Ramos (cell line): ENCODE data around the gene SUGCT.

Experiments used
- in situ Hi-C: fragments of 300-500 bp; cut with MboI; formaldehyde crosslinking; loops from one replicate; pipeline ENCODE4 v1.14.3; 2022; ENCODE audit warnings: low sequenced_read_pairs; ENCODE audit not compliant: unreplicated experiment

SUGCT gene

GRCh38 chr7:40694026-40694809, 559.4 kb downstream of the SUGCT start:
- in situ Hi-C loops = no loop called here

- in situ Hi-C loops = no loop called here
Observed at GRCh38 chr7:40694991-40695390, 560.2 kb downstream of the SUGCT start.

GRCh38 chr7:40697653-40698052, 562.8 kb downstream of the SUGCT start:
- in situ Hi-C loops = no loop called here

- in situ Hi-C loops = no loop called here
Observed at GRCh38 chr7:40698214-40698920, 563.6 kb downstream of the SUGCT start.

- in situ Hi-C loops = no loop called here
Observed at GRCh38 chr7:40698921-40699260, 564.1 kb downstream of the SUGCT start.

GRCh38 chr7:40700653-40701421, 566.0 kb downstream of the SUGCT start:
- in situ Hi-C loops = no loop called here

- in situ Hi-C loops = no loop called here
Observed at GRCh38 chr7:40701836-40702551, 567.2 kb downstream of the SUGCT start.

GRCh38 chr7:40704172-40704571, 569.4 kb downstream of the SUGCT start:
- in situ Hi-C loops = no loop called here

- in situ Hi-C loops = no loop called here
Observed at GRCh38 chr7:40706829-40707228, 572.0 kb downstream of the SUGCT start.

GRCh38 chr7:40709062-40709964, 574.5 kb downstream of the SUGCT start:
- in situ Hi-C loops = no loop called here

GRCh38 chr7:40711706-40712105, 576.9 kb downstream of the SUGCT start:
- in situ Hi-C loops = no loop called here

- in situ Hi-C loops = no loop called here
Observed at GRCh38 chr7:40714363-40715052, 579.7 kb downstream of the SUGCT start.

- in situ Hi-C loops = no loop called here
Observed at GRCh38 chr7:40715053-40715430, 580.2 kb downstream of the SUGCT start.

- in situ Hi-C loops = no loop called here
Observed at GRCh38 chr7:40716052-40716451, 581.2 kb downstream of the SUGCT start.

- in situ Hi-C loops = no loop called here
Observed at GRCh38 chr7:40717242-40717641, 582.4 kb downstream of the SUGCT start.

GRCh38 chr7:40720416-40720815, 585.6 kb downstream of the SUGCT start:
- in situ Hi-C loops = no loop called here

GRCh38 chr7:40721342-40721949, 586.6 kb downstream of the SUGCT start:
- in situ Hi-C loops = no loop called here

GRCh38 chr7:40722242-40722641, 587.4 kb downstream of the SUGCT start:
- in situ Hi-C loops = no loop called here

- in situ Hi-C loops = no loop called here
Observed at GRCh38 chr7:40723829-40724228, 589.0 kb downstream of the SUGCT start.
